ENCODE measurements around the gene ABI3BP.

Gene ABI3BP

GRCh38 chr3:100776097-100776729 is 217.0 kb downstream of the ABI3BP start:
- no peak for DNase-seq (ENCODE audit: low read depth in 2 of 2)

DNA sequence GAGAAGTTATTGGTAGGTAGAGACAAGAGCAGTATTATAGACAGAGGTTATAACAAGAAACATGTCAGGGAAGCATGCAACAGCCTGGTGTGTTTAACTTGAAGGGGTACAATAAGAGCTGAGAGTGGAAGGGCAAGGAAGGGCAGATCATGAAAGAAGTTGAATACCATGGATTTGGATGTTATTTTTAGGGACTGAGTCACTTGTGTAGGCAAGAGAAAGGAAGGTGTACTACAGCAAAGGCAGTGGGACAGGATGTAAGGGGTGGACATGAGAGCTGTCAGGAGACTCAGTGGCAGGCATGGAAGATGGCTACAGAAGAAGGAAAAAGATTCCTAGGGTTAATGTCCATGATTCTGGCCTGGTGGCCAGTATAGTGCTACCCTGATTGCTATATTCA is 217.6 kb downstream of the ABI3BP start:
- no peak for DNase-seq (ENCODE audit: low read depth in 2 of 2)

- no peak for DNase-seq (ENCODE audit: low read depth in 2 of 2)
Measured at GRCh38 chr3:100775226-100775625, 218.0 kb downstream of the ABI3BP start.

DNA sequence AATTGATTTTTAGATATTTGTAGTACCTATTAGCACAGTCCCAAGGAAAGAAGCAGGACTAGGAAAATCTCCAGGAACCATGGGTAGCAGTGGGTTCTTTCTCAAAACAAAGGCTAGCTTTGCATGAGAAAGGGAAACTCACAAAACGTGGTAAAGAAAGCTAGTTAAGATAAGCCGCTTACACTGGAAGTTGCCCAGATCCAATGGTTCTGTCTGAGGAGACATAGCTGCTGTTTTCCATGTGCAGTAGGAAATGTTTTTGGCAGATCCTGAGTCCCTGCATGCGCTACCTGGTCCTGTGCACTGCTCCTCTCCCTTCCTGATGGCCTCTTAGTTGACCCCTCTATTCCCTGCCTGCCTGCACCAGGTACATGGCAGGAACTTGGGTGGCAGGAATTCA is 223.5 kb downstream of the ABI3BP start:
- DNase-seq (ENCODE audit: low read depth in 2 of 2) = no peak

DNA sequence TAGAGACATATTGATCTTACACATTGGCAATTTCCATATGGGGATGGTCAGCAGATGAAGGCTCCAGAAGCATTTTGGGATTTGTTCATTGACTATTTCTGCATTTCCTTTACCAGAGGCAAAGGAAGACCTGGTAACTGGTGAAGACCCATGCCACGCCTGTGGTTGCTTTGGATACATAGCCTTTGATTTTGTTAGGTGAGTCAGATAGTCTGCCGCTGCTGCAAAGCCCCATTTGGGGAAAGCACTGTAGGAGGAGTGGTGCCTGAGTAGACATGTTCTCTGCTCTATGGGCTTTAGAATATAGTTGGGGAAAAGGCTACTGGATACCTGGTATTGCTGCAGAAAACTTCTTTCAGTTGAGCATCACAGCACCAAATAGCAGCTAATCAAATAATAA is 227.2 kb downstream of the ABI3BP start:
- DNase-seq (ENCODE audit: low read depth in 2 of 2) = no peak

GRCh38 chr3:100765437-100765975 is 227.7 kb downstream of the ABI3BP start:
- DNase-seq (ENCODE audit: low read depth in 2 of 2) = no peak

GRCh38 chr3:100761951-100762350 is 231.3 kb downstream of the ABI3BP start:
- no peak for DNase-seq (ENCODE audit: low read depth in 2 of 2)

GRCh38 chr3:100761211-100761942 is 231.8 kb downstream of the ABI3BP start:
- no peak for DNase-seq (ENCODE audit: low read depth in 2 of 2)

DNA sequence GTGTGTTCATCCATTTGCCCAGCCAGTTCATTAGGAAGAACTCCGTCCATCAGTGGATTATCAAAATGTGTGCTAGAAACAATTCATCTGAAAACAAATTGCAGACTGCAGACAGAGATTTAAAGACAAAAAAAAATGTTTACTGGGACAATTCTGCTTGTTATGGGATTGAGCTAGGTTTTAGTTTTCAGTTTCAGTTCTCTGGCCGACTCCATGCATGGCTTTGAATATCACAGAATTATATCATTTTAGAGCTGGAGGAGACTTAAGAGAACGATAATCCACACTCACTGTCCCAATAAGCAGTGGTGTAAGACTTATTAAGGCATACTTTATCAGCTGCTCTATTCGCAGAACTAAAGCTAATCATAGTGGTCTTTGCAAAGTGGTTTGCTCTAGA is 232.8 kb downstream of the ABI3BP start:
- no peak for DNase-seq (ENCODE audit: low read depth in 2 of 2)

DNA sequence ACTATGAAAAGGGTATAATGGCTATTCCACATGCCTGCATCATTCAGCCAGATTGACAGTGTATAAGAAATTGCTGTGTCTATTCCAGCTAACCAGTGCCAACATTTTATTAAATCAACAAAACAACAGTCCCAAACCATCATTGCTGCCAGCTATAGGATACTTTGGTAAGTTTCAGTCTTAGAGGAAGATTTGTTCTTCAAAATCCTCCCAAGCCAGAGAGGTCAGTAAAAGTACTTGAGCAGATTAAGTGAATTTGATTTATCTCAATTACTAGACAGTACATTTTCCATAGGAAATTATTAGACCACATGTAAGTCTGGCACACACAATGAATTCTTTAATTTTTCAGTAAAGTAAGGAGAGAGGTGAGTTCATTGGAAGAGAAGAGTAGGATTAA is 233.3 kb downstream of the ABI3BP start:
- no peak for DNase-seq (ENCODE audit: low read depth in 2 of 2)

- DNase-seq (ENCODE audit: low read depth in 2 of 2) = no peak
Measured at GRCh38 chr3:100759159-100759558, 234.1 kb downstream of the ABI3BP start.

DNA sequence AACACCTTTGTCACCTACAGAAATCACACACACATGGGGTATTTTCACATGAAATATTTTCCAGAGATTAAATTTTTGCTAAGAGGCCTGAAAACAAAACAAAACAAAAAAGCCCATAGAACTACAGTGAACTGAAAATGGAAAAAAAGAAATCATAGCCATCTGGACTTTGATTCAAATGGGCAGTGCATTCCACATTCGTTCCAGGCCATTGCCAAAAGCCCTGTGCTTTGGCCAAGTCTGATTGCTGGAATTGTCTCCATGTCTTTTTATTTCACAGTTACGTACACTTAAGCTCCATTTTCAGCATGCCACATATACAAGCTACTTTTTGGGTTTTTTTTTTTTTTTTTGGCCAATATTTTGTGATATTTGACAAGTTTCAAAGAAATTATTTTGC is 236.8 kb downstream of the ABI3BP start:
- DNase-seq (ENCODE audit: low read depth in 2 of 2) = no peak

GRCh38 chr3:100754563-100755334 is 238.5 kb downstream of the ABI3BP start:
- no peak for DNase-seq (ENCODE audit: low read depth in 2 of 2)

DNA sequence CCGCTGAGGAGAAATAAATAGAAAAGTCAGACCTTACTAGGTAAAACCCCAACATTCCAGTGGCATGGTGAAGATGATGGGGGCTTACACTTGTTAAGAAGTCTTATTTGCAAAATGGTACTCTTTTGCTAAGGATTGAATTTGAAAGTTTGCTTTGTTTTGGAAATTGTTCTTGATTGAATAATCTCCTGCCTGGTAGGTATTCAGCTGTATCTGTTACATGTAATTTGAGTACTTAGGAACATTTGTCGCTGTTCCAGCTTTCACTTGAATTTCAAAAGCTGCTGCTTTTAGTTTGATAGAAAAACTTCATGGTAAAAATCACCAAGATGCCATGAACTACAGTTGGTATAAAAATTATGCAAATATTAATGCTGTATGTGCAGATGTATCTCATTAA is 239.4 kb downstream of the ABI3BP start:
- DNase-seq (ENCODE audit: low read depth in 2 of 2) = no peak

- DNase-seq (ENCODE audit: low read depth in 2 of 2) = no peak
Measured at GRCh38 chr3:100748967-100749366, 244.3 kb downstream of the ABI3BP start.

DNA sequence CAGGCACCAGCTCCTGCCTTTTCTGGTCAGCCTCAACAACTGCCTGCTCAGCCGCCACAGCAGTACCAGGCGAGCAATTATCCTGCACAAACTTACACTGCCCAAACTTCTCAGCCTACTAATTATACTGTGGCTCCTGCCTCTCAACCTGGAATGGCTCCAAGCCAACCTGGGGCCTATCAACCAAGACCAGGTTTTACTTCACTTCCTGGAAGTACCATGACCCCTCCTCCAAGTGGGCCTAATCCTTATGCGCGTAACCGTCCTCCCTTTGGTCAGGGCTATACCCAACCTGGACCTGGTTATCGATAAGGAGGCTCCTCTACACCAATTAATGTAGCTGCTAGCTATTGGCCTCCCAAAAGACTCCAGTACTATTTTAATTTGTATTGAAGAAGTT is 245.0 kb downstream of the ABI3BP start:
- DNase-seq (ENCODE audit: low read depth in 2 of 2) = no peak

- DNase-seq (ENCODE audit: low read depth in 2 of 2) = no peak
Measured at GRCh38 chr3:100746092-100746491, 247.1 kb downstream of the ABI3BP start.

GRCh38 chr3:100745617-100746016 is 247.6 kb downstream of the ABI3BP start:
- DNase-seq (ENCODE audit: low read depth in 2 of 2) = no peak

DNA sequence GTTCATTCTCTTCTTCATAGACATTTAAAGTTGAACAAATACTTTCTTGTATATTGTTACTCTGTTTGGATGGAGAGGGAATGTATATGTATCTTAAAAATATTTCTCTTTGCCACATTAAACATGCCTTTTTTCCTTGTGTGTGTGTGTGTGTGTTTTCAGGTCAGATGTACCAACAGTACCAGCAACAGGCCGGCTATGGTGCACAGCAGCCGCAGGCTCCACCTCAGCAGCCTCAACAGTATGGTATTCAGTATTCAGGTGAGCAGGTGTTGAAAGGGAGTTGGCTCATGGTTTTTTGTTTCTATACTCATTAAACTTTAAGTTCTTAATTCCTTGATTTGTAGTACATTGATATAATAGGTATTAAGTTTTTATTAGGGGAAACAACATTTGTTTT is 248.6 kb downstream of the ABI3BP start:
- DNase-seq (ENCODE audit: low read depth in 2 of 2) = no peak

GRCh38 chr3:100743535-100743934 is 249.7 kb downstream of the ABI3BP start:
- no peak for DNase-seq (ENCODE audit: low read depth in 2 of 2)

GRCh38 chr3:100740207-100740606 is 253.0 kb downstream of the ABI3BP start:
- no peak for DNase-seq (ENCODE audit: low read depth in 2 of 2)

DNA sequence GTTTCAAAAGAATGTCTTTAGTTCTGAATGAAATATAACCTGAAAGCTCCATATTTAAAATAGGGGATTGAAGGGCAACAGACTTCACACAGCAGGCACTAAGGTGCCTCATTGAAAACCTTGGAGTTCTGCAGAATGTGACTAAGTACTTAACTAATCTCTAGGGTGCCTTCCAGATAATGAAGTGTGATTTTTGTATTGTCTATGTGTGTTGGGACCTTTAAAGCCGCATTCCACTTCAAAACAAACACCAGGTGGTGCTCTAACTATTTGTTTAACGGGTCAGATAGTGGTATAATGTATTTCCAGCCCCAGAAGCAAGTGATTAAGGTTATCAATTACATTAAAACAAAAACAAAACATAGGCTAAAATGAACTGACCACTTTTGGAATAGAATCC is 255.9 kb downstream of the ABI3BP start:
- no peak for DNase-seq (ENCODE audit: low read depth in 2 of 2)

DNA sequence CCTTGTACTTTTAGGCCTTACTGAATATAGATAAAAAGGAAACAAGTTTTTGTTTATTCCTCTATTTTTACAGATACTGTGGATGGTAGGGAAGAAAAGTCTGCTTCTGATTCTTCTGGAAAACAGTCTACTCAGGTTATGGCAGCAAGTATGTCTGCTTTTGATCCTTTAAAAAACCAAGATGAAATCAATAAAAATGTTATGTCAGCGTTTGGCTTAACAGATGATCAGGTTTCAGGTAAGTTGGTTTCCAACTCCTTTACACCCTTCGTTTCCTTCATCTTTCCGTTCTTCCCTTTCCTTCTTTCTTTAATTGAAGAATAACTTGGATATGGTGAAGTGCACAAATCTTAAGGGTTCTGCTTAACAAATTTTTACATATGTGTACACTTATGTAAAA is 260.8 kb downstream of the ABI3BP start:
- DNase-seq (ENCODE audit: low read depth in 2 of 2) = no peak
